Heart right ventricle (tissue), 16 donors: ENCODE data around the gene SPCS3. TPM values are rescaled to one million over a fixed set of nuclear protein-coding genes. Genes with fewer than 3 reads are reported as not detected.
A peak's percentile ranks its signal among the peaks of the same experiment; 100 is the strongest.
"Not testable (repeated sequence)": the region's sequence is repeated elsewhere in the genome, so short reads cannot be mapped to it uniquely, and the experiment has no call there.

Source experiments
- ATAC-seq, 8 donors: fragments of 200-7000 bp; cut with Tn5 transposase; one replicate each; pipeline ENCODE4 v1.9.1; 2020; ENCODE audit warnings: mild to moderate bottlenecking in 8 of 8, moderate library complexity in 8 of 8, moderate number of reproducible peaks in 1 of 8
- DNase-seq, 2 donors: peaks; one replicate each; pipeline ENCODE4 v3.0.0-alpha.2; 2020
- H3K27ac ChIP-seq, 10 donors: fragments of 200-600 bp; sonication (generic) in 2 of 10; one replicate each; pipeline versions ENCODE4 v1.5.0 to v1.8.0; 2020 to 2022; ENCODE audit warnings: mild to moderate bottlenecking in 3 of 10
- H3K27me3 ChIP-seq, 7 donors: fragments of 200-600 bp; one replicate each; pipeline ENCODE4 v1.8.0; 2021 to 2022; ENCODE audit warnings: mild to moderate bottlenecking in 2 of 7
- H3K36me3 ChIP-seq, 9 donors: fragments of 200-600 bp; sonication (generic) in 1 of 9; one replicate each; pipeline versions ENCODE4 v1.5.0 to v1.8.0; 2020 to 2022; ENCODE audit warnings: mild to moderate bottlenecking in 2 of 9
- H3K4me1 ChIP-seq, 9 donors: fragments of 200-600 bp; sonication (generic) in 1 of 9; one replicate each; pipeline versions ENCODE4 v1.5.0 to v1.8.0; 2020 to 2022; ENCODE audit warnings: mild to moderate bottlenecking in 4 of 9
- H3K4me3 ChIP-seq, 10 donors: fragments of 200-600 bp; sonication (generic) in 2 of 10; one replicate each; pipeline versions ENCODE4 v1.5.0 to v1.8.0; 2020 to 2022; ENCODE audit warnings: mild to moderate bottlenecking in 7 of 10, moderate library complexity in 2 of 10
- H3K9me3 ChIP-seq, 11 donors: fragments of 200-600 bp in 10 of 11; sonication (generic) in 2 of 11; one replicate each; pipeline versions ENCODE4 v1.5.0 to v1.8.0; 2013 to 2022; ENCODE audit warnings: mild to moderate bottlenecking in 2 of 11, control low read depth in 1 of 11, moderate library complexity in 1 of 11
- CTCF ChIP-seq, 9 donors: fragments of 200-600 bp; sonication (generic) in 2 of 9; IDR thresholded peaks; one replicate each; pipeline versions ENCODE4 v1.5.0 to v1.8.0; 2021 to 2022; ENCODE audit warnings: antibody characterized with exemption in 9 of 9, mild to moderate bottlenecking in 5 of 9, moderate library complexity in 1 of 9
- WGBS, 2 donors: extraction: QIAGEN DNeasy Blood & Tissue Kit; methylation state at CpG; one replicate each; pipeline ENCODE4 v1.1.7; 2013; ENCODE audit warnings: inconsistent platforms in 1 of 2; 5-methylcytosine and 5-hydroxymethylcytosine counted together
- intact Hi-C, 10 donors: fragments of 100-400 bp; cut with DNase I; formaldehyde crosslinking; loops; one replicate each; pipeline versions ENCODE4 v1.11.1 to v1.14.2; 2022
- polyA plus RNA-seq, 2 donors: library from polyadenylated mRNA; stranded (reverse); fragments of 200-250 nt; gene quantifications; one replicate each; pipeline ENCODE4 v1.2.3, GENCODE V29; 2013
- total RNA-seq, 10 donors: library from RNA; stranded (reverse); fragmentation: NEBNext Ultra II Directional in 3 of 10; extraction: Animal tissue kit (Norgen Biotek cat#: 25700) in 3 of 10; gene quantifications; one replicate each; pipeline versions ENCODE4 v1.2.1 to v1.2.4, GENCODE V29; 2021 to 2023
- donor health status: Arrhythmogenic right ventricular cardiomyopathy.
- donor health status: ischemic (EF 13 %, LVEDD 7.1; RV severe dilation, severe dysfunction).
- donor health status: healthy with polysubstance abuse.
- donor health status: DM: no; HTN: yes; CAD: no.
- donor health status: DM: no; HTN: no; CAD: no.
- donor health status: ischemic (EF 25% LVEDD 6.9; RV normal size, moderate dysfunction).
- donor health status: ischemic (EF 25% LVEDD 5.7; RV mildly dilated, moderate dysfunction).
- donor health status: healthy.
- donor health status: DM: yes; HTN: yes; CAD: no.
- donor health status: Ischemic cardiomyopathy.
- donor health status: ischemic (EF 35%, LVEDD 5.7; RV mildly dilated, moderate dysfunction).
- donor health status: nonischemic (EF 11% LVEDD 7.7; RV severe dilation, severe dysfunction).
- donor health status: DM: yes; HTN: yes; CAD: no.
- donor health status: PGD.
- donor health status: ischemic (EF 29% LVEDD 5.4; RV normal size, mild dysfunction).
- donor health status: nonischemic (EF 23%, LVEDD 6.1; RV moderate dilation, normal function).

Gene SPCS3
- total and polyA plus RNA-seq, 12 donors = 21.7 to 122 (median 90.9) TPM

GRCh38 chr4:176273736-176274135 lies 46.0 kb upstream of the SPCS3 start:
- H3K27ac ChIP-seq = no peak overlapping the region
- no peak for TF ChIP-seq CTCF (IDR thresholded peaks at IDR 0.05)

GRCh38 chr4:176274441-176274840 lies 45.3 kb upstream of the SPCS3 start:
- H3K9me3 ChIP-seq = no peaks in the 10 kb centered on the region
- H3K27ac ChIP-seq = no peak overlapping the region
- ATAC-seq (peak in 7 of 8 donors; percentile 43 to 91 (median 80)), DNase-seq (no peak)
- no peaks in the 10 kb centered on the region for H3K27me3 ChIP-seq
- intact Hi-C loops = loop anchor here in 4 of 10 donors (2.0 to 10.0 kb wide), 3 partner anchors 37 to 80 kb away; partner anchors contain the start of gene SPATA4 (in 4 of the 4)
- peaks cover 0 to 6% (median 0%) of the 10 kb centered on the region in 9 donors for H3K4me1 ChIP-seq
- TF ChIP-seq CTCF (IDR thresholded peaks at IDR 0.05) = no peak
- no peaks in the 10 kb centered on the region for H3K36me3 ChIP-seq
- H3K4me3 ChIP-seq = no peak overlapping the region

More at GRCh38 chr4:176273736-176274135, 46.0 kb upstream of the SPCS3 start:
- no peak overlapping the region for H3K4me3 ChIP-seq
- no peaks in the 10 kb centered on the region for H3K36me3 ChIP-seq
- H3K27me3 ChIP-seq = no peaks in the 10 kb centered on the region
- DNase-seq (no peak), ATAC-seq (no peak)
- H3K4me1 ChIP-seq = peaks cover 0 to 6% (median 0%) of the 10 kb centered on the region in 9 donors
- 87 to 92% methylated on average over 4 of the region's 4 CpGs for WGBS, 2 donors
- intact Hi-C loops = loop anchor here in 4 of 10 donors (2.0 to 10.0 kb wide), 3 partner anchors 36 to 79 kb away; partner anchors contain the start of gene SPATA4 (in 4 of the 4)
- no peaks in the 10 kb centered on the region for H3K9me3 ChIP-seq

GRCh38 chr4:176276710-176277109 lies 43.1 kb upstream of the SPCS3 start:
- TF ChIP-seq CTCF (IDR thresholded peaks at IDR 0.05) = no peak
- H3K36me3 ChIP-seq = no peaks in the 10 kb centered on the region
- 85 to 88% methylated on average over 8 of the region's 8 CpGs for WGBS, 2 donors
- H3K27ac ChIP-seq = no peak overlapping the region
- H3K27me3 ChIP-seq = no peaks in the 10 kb centered on the region
- ATAC-seq (no peak), DNase-seq (no peak)
- intact Hi-C loops = loop anchor here in 9 of 10 donors (1.0 to 10.0 kb wide), 6 partner anchors 66 to 127 kb away; partner anchors contain the start of gene SPATA4 (in 4 of the 9)
- H3K9me3 ChIP-seq = no peaks in the 10 kb centered on the region
- H3K4me3 ChIP-seq = no peak overlapping the region
- peaks cover 0 to 6% (median 0%) of the 10 kb centered on the region in 9 donors for H3K4me1 ChIP-seq

GRCh38 chr4:176277162-176277904 lies 42.4 kb upstream of the SPCS3 start:
- peak; percentile 44 to 51 for DNase-seq
- peak in 7 of 8 donors; percentile 73 to 90 (median 81) for ATAC-seq
- H3K9me3 ChIP-seq = no peaks in the 10 kb centered on the region
- intact Hi-C loops = loop anchor here in 9 of 10 donors (1.0 to 10.0 kb wide), 6 partner anchors 65 to 128 kb away; partner anchors contain the start of gene SPATA4 (in 4 of the 9)
- no peak overlapping the region for H3K27ac ChIP-seq
- no peaks in the 10 kb centered on the region for H3K36me3 ChIP-seq
- TF ChIP-seq CTCF (IDR thresholded peaks at IDR 0.05) = peak; percentile 13 to 72 (median 54)
- 64 to 66% methylated on average over 13 of the region's 13 CpGs for WGBS, 2 donors
- H3K27me3 ChIP-seq = no peaks in the 10 kb centered on the region
- H3K4me1 ChIP-seq = peaks cover 0 to 6% (median 0%) of the 10 kb centered on the region in 9 donors
- peak overlapping the region in 2 of 10 donors; percentile 21 to 30 for H3K4me3 ChIP-seq

- not testable (repeated sequence) for H3K4me3 ChIP-seq, H3K27me3 ChIP-seq, DNase-seq, H3K36me3 ChIP-seq, ATAC-seq, H3K4me1 ChIP-seq, H3K27ac ChIP-seq, H3K9me3 ChIP-seq
- intact Hi-C loops = loop anchor here in 8 of 10 donors (5.0 to 10.0 kb wide), 3 partner anchors 63 to 127 kb away; partner anchors contain the start of gene SPATA4 (in 4 of the 8)
- WGBS, 2 donors = 98 to 100% methylated on average over 1 of the region's 1 CpG
Measured at GRCh38 chr4:176279560-176279959, 40.2 kb upstream of the SPCS3 start.
